A549 (cell line): ENCODE results near the gene SPACDR. TPM values are rescaled to one million over a fixed set of nuclear protein-coding genes. Genes with fewer than 3 reads are reported as not detected.

Experiments used
- ATAC-seq, 2 experiments: fragments of 200-7000 bp in 1 of 2; fragments of >200 bp in 1 of 2; cut with Nextera tagmentation in 1 of 2; cut with Tn5 transposase in 1 of 2; 3 replicates each; pipeline versions ENCODE4 v1.8.0 to v1.9.1; 2018 to 2020; ENCODE audit warnings: mild to moderate bottlenecking in 1 of 2, moderate library complexity in 1 of 2
- CTCF ChIA-PET: fragments of 300-600 bp; sonication (Branson Sonifier 250); formaldehyde crosslinking; extraction: SDS; loops from one replicate; lab custom pipeline; 2021; ENCODE audit warnings: antibody characterized with exemption, inconsistent platforms; lab: Yijun Ruan, JAX
- POLR2A ChIA-PET: fragments of 350-600 bp; formaldehyde crosslinking; extraction: SDS; loops from one replicate; lab custom pipeline; 2021; ENCODE audit warnings: antibody characterized with exemption, inconsistent platforms; lab: Yijun Ruan, JAX
- DNase-seq, 2 experiments: peaks; one replicate each; pipeline versions ENCODE4 v3.0.0 to v3.0.0-alpha.2; 2011 to 2016; ENCODE audit warnings: low read depth in 1 of 2, low spot score in 1 of 2
- FAIRE-seq: peaks from 2 replicates; lab custom pipeline; 2011; peaks lifted over from hg19 to GRCh38; lab: Jason Lieb, UNC
- H3K27ac ChIP-seq, 2 experiments: fragments of >200 bp; sonication (Bioruptor Twin); formaldehyde crosslinking; 3 replicates each; pipeline ENCODE4 v1.5.1; 2016 to 2017
- H3K4me1 ChIP-seq: fragments of >200 bp; sonication (Bioruptor Twin); formaldehyde crosslinking; 3 replicates; pipeline ENCODE4 v1.6.1; 2016
- H3K4me2 ChIP-seq: fragments of >200 bp; sonication (Bioruptor Twin); formaldehyde crosslinking; 3 replicates; pipeline ENCODE4 v1.6.1; 2016
- H3K4me3 ChIP-seq: fragments of >200 bp; sonication (Bioruptor Twin); formaldehyde crosslinking; 3 replicates; pipeline ENCODE4 v1.5.1; 2016
- H3K9me3 ChIP-seq: fragments of >200 bp; sonication (Bioruptor Twin); formaldehyde crosslinking; 3 replicates; pipeline ENCODE4 v1.6.1; 2016
- CTCF ChIP-seq: fragments of >200 bp; sonication (Bioruptor Twin); formaldehyde crosslinking; IDR thresholded peaks from 3 replicates; pipeline ENCODE4 v1.5.1; 2016
- EHF ChIP-seq: fragments of 250-450 bp; sonication (Bioruptor Pico); IDR thresholded peaks from 2 replicates; pipeline ENCODE4 v1.5.0; 2020; ENCODE audit warnings: mild to moderate bottlenecking
- ESRRA ChIP-seq: fragments of 150-350 bp; IDR thresholded peaks from 2 replicates; pipeline ENCODE4 v1.6.1; 2014; ENCODE audit warnings: mild to moderate bottlenecking, low read length, borderline replicate concordance
- FOSL2 ChIP-seq, 2 experiments: fragments of 450-650 bp in 1 of 2; fragments of >200 bp in 1 of 2; sonication (Bioruptor Twin) in 1 of 2; formaldehyde crosslinking; IDR thresholded peaks; 2 replicates each; pipeline versions ENCODE4 v1.5.0 to v1.6.1; 2016 to 2020; ENCODE audit warnings: mild to moderate bottlenecking in 1 of 2, moderate library complexity in 1 of 2
- KDM5A ChIP-seq: fragments of 200-600 bp; sonication (generic); IDR thresholded peaks from 2 replicates; pipeline ENCODE4 v1.6.1; 2016; ENCODE audit warnings: antibody characterized with exemption, mild to moderate bottlenecking
- MYC ChIP-seq: IDR thresholded peaks from 2 replicates; pipeline ENCODE4 v1.6.1; 2012; ENCODE audit warnings: mild to moderate bottlenecking, inconsistent platforms, low read length, improper control_type of control experiment, borderline replicate concordance
- NFE2L2 ChIP-seq: fragments of 150-350 bp; conservative IDR thresholded peaks from 2 replicates; pipeline ENCODE4 v1.6.1; 2014; ENCODE audit warnings: low read length
- NPAS2 ChIP-seq: fragments of 250-450 bp; sonication (Bioruptor Pico); IDR thresholded peaks from 2 replicates; pipeline ENCODE4 v1.8.0; 2022; ENCODE audit warnings: mild to moderate bottlenecking, moderate library complexity, borderline replicate concordance
- PBX3 ChIP-seq: IDR thresholded peaks from 2 replicates; pipeline ENCODE4 v1.6.1; 2012
- RAD21 ChIP-seq, 2 experiments: fragments of >200 bp in 1 of 2; sonication (Bioruptor Twin) in 1 of 2; formaldehyde crosslinking in 1 of 2; IDR thresholded peaks in 1 of 2; conservative IDR thresholded peaks in 1 of 2; 2 replicates in 1 of 2; 3 replicates in 1 of 2; pipeline ENCODE4 v1.6.1; 2012 to 2018; ENCODE audit warnings: inconsistent platforms in 1 of 2
- SMC3 ChIP-seq: fragments of >200 bp; sonication (Bioruptor Twin); formaldehyde crosslinking; IDR thresholded peaks from 3 replicates; pipeline ENCODE4 v1.6.1; 2018; ENCODE audit warnings: inconsistent platforms
- ZNF302 ChIP-seq: fragments of 250-450 bp; sonication (Bioruptor Pico); IDR thresholded peaks from 2 replicates; pipeline ENCODE4 v1.9.0; 2021; ENCODE audit warnings: inconsistent platforms, mild to moderate bottlenecking, moderate library complexity
- ZSCAN20 ChIP-seq: fragments of 250-450 bp; sonication (Bioruptor Pico); IDR thresholded peaks from 2 replicates; pipeline ENCODE4 v1.8.0; 2022; ENCODE audit warnings: mild to moderate bottlenecking, moderate library complexity
- WGBS: methylation state at CpG from one replicate; pipeline ENCODE4 v1.1.6; 2017; ENCODE audit errors: missing lambda C conversion rate; 5-methylcytosine and 5-hydroxymethylcytosine counted together
- polyA plus RNA-seq, 4 experiments: library from polyadenylated mRNA; depleted of rRNA in 3 of 4; stranded (reverse); fragments of >200 nt; fragmentation: RNase III in 1 of 4; extraction: RNeasy Plus Mini Kit Qiagen cat#74134 plus additional on column Dnase treatment in 1 of 4; gene quantifications; 2 replicates in 3 of 4; 3 replicates in 1 of 4; pipeline ENCODE4 v1.2.3, GENCODE V29; 2011 to 2017

The SPACDR gene
- polyA plus RNA-seq, 2 of the 4 experiments (the other 2 are of a cell fraction), result 0.17 to 0.34 TPM

GRCh38 chr7:100407285-100408180 is 56.5 kb downstream of the SPACDR start:
- DNase-seq (peak; percentile 72 to 84), FAIRE-seq (no peak), ATAC-seq (peak; percentile 93 to 94)
- ChIA-PET POLR2A (interaction anchor here (1.3 kb wide), 1 partner anchor 22 kb away, joined by 16 read pairs; the partner anchor contains the start of genes MEPCE and ZCWPW1), CTCF (interaction anchor here (0.6 to 3.7 kb wide), 45 partner anchors 10 to 504 kb away, joined by 3 to 48 read pairs (median 4); partner anchors contain the start of genes MEPCE and PPP1R35)
- no peaks in the 10 kb centered on the region for H3K9me3 ChIP-seq
- H3K4me3 ChIP-seq, result no peak overlapping the region
- H3K4me2 ChIP-seq, result no peak overlapping the region
- no peaks in the 10 kb centered on the region for H3K4me1 ChIP-seq
- WGBS, result 25% methylated on average over 12 of the region's 12 CpGs
- no peak overlapping the region for H3K27ac ChIP-seq
- TF ChIP-seq SMC3, result peak; percentile 42; the same call in 2 of the 3 replicates
- no peak for TF ChIP-seq FOSL2 (IDR thresholded peaks at IDR 0.05)
- TF ChIP-seq FOSL2 (CRISPR knock-in tag; IDR thresholded peaks at IDR 0.05), result peak; percentile 63
- TF ChIP-seq EHF, result no peak
- no peak for TF ChIP-seq ESRRA
- TF ChIP-seq CTCF, result peak; percentile 72
- TF ChIP-seq ZNF302 (CRISPR knock-in tag), result no peak
- no peak for TF ChIP-seq ZSCAN20 (CRISPR knock-in tag)
- peak; percentile 70 to 77 for TF ChIP-seq RAD21 (conservative IDR thresholded peaks at IDR 0.05 in 1 of 2, IDR thresholded peaks at IDR 0.05 in 1 of 2)
- TF ChIP-seq NFE2L2, result no peak

GRCh38 chr7:100406767-100407166 is 57.3 kb downstream of the SPACDR start:
- ATAC-seq (no peak; a peak in 2 of 6 replicates), FAIRE-seq (no peak), DNase-seq (no peak)
- Histone ChIP-seq H3K27ac (no peak overlapping the region), H3K4me1 (no peaks in the 10 kb centered on the region), H3K4me2 (no peak overlapping the region), H3K4me3 (no peak overlapping the region), H3K9me3 (no peaks in the 10 kb centered on the region)
- WGBS, result 41% methylated on average over 6 of the region's 6 CpGs
- POLR2A ChIA-PET, result interaction anchor here (1.3 kb wide), 1 partner anchor 22 kb away, joined by 16 read pairs; the partner anchor contains the start of genes MEPCE and ZCWPW1
- TF ChIP-seq PBX3 (no peak), NPAS2 (CRISPR knock-in tag) (no peak), KDM5A (no peak), MYC (no peak)
- CTCF ChIA-PET, result interaction anchor here (0.6 to 3.7 kb wide), 26 partner anchors 10 to 273 kb away, joined by 3 to 48 read pairs (median 5); partner anchors contain the start of gene PPP1R35

Other genes starting within 250 kb of the SPACDR start
- gene PVRIG, start 244.3 kb downstream of the SPACDR start, polyA plus RNA-seq (2011; rRNA removed), result not detected in 2 replicates
- gene PVRIG, start 244.3 kb downstream of the SPACDR start, polyA plus RNA-seq (2017; fragmentation: RNase III; extraction: RNeasy Plus Mini Kit Qiagen cat#74134 plus additional on column Dnase treatment), result not detected in 3 replicates
- gene SPDYE3, start 156.6 kb downstream of the SPACDR start, polyA plus RNA-seq (2011; rRNA removed), result 0.04 TPM in 1 of 2 replicates, not detected in the other
- gene SPDYE3, start 156.6 kb downstream of the SPACDR start, polyA plus RNA-seq (2017; fragmentation: RNase III; extraction: RNeasy Plus Mini Kit Qiagen cat#74134 plus additional on column Dnase treatment), result 0.04 TPM in 1 of 3 replicates, not detected in the others
- gene PILRB, start 106.1 kb downstream of the SPACDR start, polyA plus RNA-seq (2011; rRNA removed), result 24.9 and 28.6 TPM in 2 replicates
- gene PILRB, start 106.1 kb downstream of the SPACDR start, polyA plus RNA-seq (2017; fragmentation: RNase III; extraction: RNeasy Plus Mini Kit Qiagen cat#74134 plus additional on column Dnase treatment), result 45.3 to 47.8 TPM (median 46.7 TPM) in 3 replicates
- 3.3 and 3.9 TPM in 2 replicates for gene PILRA, start 90.8 kb downstream of the SPACDR start, polyA plus RNA-seq (2011; rRNA removed)
- gene PILRA, start 90.8 kb downstream of the SPACDR start, polyA plus RNA-seq (2017; fragmentation: RNase III; extraction: RNeasy Plus Mini Kit Qiagen cat#74134 plus additional on column Dnase treatment), result 1.9 to 3.8 TPM (median 3.4 TPM) in 3 replicates
- 3.5 and 4.2 TPM in 2 replicates for gene ZCWPW1, start 35.6 kb downstream of the SPACDR start, polyA plus RNA-seq (2011; rRNA removed)
- 1.9 to 2.5 TPM (median 2.0 TPM) in 3 replicates for gene ZCWPW1, start 35.6 kb downstream of the SPACDR start, polyA plus RNA-seq (2017; fragmentation: RNase III; extraction: RNeasy Plus Mini Kit Qiagen cat#74134 plus additional on column Dnase treatment)
- 10.0 and 13.1 TPM in 2 replicates for gene MEPCE, start 34.4 kb downstream of the SPACDR start, polyA plus RNA-seq (2011; rRNA removed)
- 36.7 to 38.4 TPM (median 38.2 TPM) in 3 replicates for gene MEPCE, start 34.4 kb downstream of the SPACDR start, polyA plus RNA-seq (2017; fragmentation: RNase III; extraction: RNeasy Plus Mini Kit Qiagen cat#74134 plus additional on column Dnase treatment)
- 15.2 and 15.7 TPM in 2 replicates for gene PPP1R35, start 27.8 kb downstream of the SPACDR start, polyA plus RNA-seq (2011; rRNA removed)
- 29.9 to 33.0 TPM (median 31.6 TPM) in 3 replicates for gene PPP1R35, start 27.8 kb downstream of the SPACDR start, polyA plus RNA-seq (2017; fragmentation: RNase III; extraction: RNeasy Plus Mini Kit Qiagen cat#74134 plus additional on column Dnase treatment)
- 6.2 and 7.9 TPM in 2 replicates for gene TSC22D4, start 15.0 kb upstream of the SPACDR start, polyA plus RNA-seq (2011; rRNA removed)
- 20.7 to 28.9 TPM (median 28.3 TPM) in 3 replicates for gene TSC22D4, start 15.0 kb upstream of the SPACDR start, polyA plus RNA-seq (2017; fragmentation: RNase III; extraction: RNeasy Plus Mini Kit Qiagen cat#74134 plus additional on column Dnase treatment)
- 0.32 and 0.47 TPM in 2 replicates for gene NYAP1, start 19.7 kb upstream of the SPACDR start, polyA plus RNA-seq (2011; rRNA removed)
- gene NYAP1, start 19.7 kb upstream of the SPACDR start, polyA plus RNA-seq (2017; fragmentation: RNase III; extraction: RNeasy Plus Mini Kit Qiagen cat#74134 plus additional on column Dnase treatment), result 1.5 to 3.7 TPM (median 3.1 TPM) in 3 replicates
- gene AGFG2, start 74.9 kb upstream of the SPACDR start, polyA plus RNA-seq (2011; rRNA removed), result 13.5 and 16.0 TPM in 2 replicates
- 18.0 to 39.3 TPM (median 31.8 TPM) in 3 replicates for gene AGFG2, start 74.9 kb upstream of the SPACDR start, polyA plus RNA-seq (2017; fragmentation: RNase III; extraction: RNeasy Plus Mini Kit Qiagen cat#74134 plus additional on column Dnase treatment)
- gene SAP25, start 109.6 kb upstream of the SPACDR start, polyA plus RNA-seq (2011; rRNA removed), result 0.19 TPM in 1 of 2 replicates, not detected in the other
- 0.24 to 0.37 TPM (median 0.26 TPM) in 3 replicates for gene SAP25, start 109.6 kb upstream of the SPACDR start, polyA plus RNA-seq (2017; fragmentation: RNase III; extraction: RNeasy Plus Mini Kit Qiagen cat#74134 plus additional on column Dnase treatment)
- 5.3 and 5.5 TPM in 2 replicates for gene LRCH4, start 121.9 kb upstream of the SPACDR start, polyA plus RNA-seq (2011; rRNA removed)
- 13.7 to 17.1 TPM (median 17.1 TPM) in 3 replicates for gene LRCH4, start 121.9 kb upstream of the SPACDR start, polyA plus RNA-seq (2017; fragmentation: RNase III; extraction: RNeasy Plus Mini Kit Qiagen cat#74134 plus additional on column Dnase treatment)
- gene FBXO24, start 122.1 kb upstream of the SPACDR start, polyA plus RNA-seq (2011; rRNA removed), result 0.36 and 0.52 TPM in 2 replicates
- gene FBXO24, start 122.1 kb upstream of the SPACDR start, polyA plus RNA-seq (2017; fragmentation: RNase III; extraction: RNeasy Plus Mini Kit Qiagen cat#74134 plus additional on column Dnase treatment), result 0.13 to 0.37 TPM (median 0.19 TPM) in 3 replicates
- 1.2 and 1.7 TPM in 2 replicates for gene PCOLCE, start 138.1 kb upstream of the SPACDR start, polyA plus RNA-seq (2011; rRNA removed)
- 5.5 to 9.2 TPM (median 8.2 TPM) in 3 replicates for gene PCOLCE, start 138.1 kb upstream of the SPACDR start, polyA plus RNA-seq (2017; fragmentation: RNase III; extraction: RNeasy Plus Mini Kit Qiagen cat#74134 plus additional on column Dnase treatment)
- 4.6 and 6.1 TPM in 2 replicates for gene MOSPD3, start 148.3 kb upstream of the SPACDR start, polyA plus RNA-seq (2011; rRNA removed)
- 10.0 to 15.2 TPM (median 14.8 TPM) in 3 replicates for gene MOSPD3, start 148.3 kb upstream of the SPACDR start, polyA plus RNA-seq (2017; fragmentation: RNase III; extraction: RNeasy Plus Mini Kit Qiagen cat#74134 plus additional on column Dnase treatment)
- 1.1 and 1.3 TPM in 2 replicates for gene TFR2, start 177.3 kb upstream of the SPACDR start, polyA plus RNA-seq (2011; rRNA removed)
- gene TFR2, start 177.3 kb upstream of the SPACDR start, polyA plus RNA-seq (2017; fragmentation: RNase III; extraction: RNeasy Plus Mini Kit Qiagen cat#74134 plus additional on column Dnase treatment), result 2.5 to 3.1 TPM (median 3.0 TPM) in 3 replicates
- gene ACTL6B, start 192.2 kb upstream of the SPACDR start, polyA plus RNA-seq (2011; rRNA removed), result not detected in 2 replicates
- gene ACTL6B, start 192.2 kb upstream of the SPACDR start, polyA plus RNA-seq (2017; fragmentation: RNase III; extraction: RNeasy Plus Mini Kit Qiagen cat#74134 plus additional on column Dnase treatment), result not detected in 3 replicates
- gene GNB2, start 209.5 kb upstream of the SPACDR start, polyA plus RNA-seq (2011; rRNA removed), result 50.8 and 67.2 TPM in 2 replicates
- gene GNB2, start 209.5 kb upstream of the SPACDR start, polyA plus RNA-seq (2017; fragmentation: RNase III; extraction: RNeasy Plus Mini Kit Qiagen cat#74134 plus additional on column Dnase treatment), result 156 to 169 TPM (median 163 TPM) in 3 replicates
- 5.1 and 5.8 TPM in 2 replicates for gene GIGYF1, start 230.0 kb upstream of the SPACDR start, polyA plus RNA-seq (2011; rRNA removed)
- 15.0 to 20.5 TPM (median 18.9 TPM) in 3 replicates for gene GIGYF1, start 230.0 kb upstream of the SPACDR start, polyA plus RNA-seq (2017; fragmentation: RNase III; extraction: RNeasy Plus Mini Kit Qiagen cat#74134 plus additional on column Dnase treatment)
- gene POP7, start 241.9 kb upstream of the SPACDR start, polyA plus RNA-seq (2011; rRNA removed), result 29.5 and 37.3 TPM in 2 replicates
- 72.3 to 77.4 TPM (median 74.8 TPM) in 3 replicates for gene POP7, start 241.9 kb upstream of the SPACDR start, polyA plus RNA-seq (2017; fragmentation: RNase III; extraction: RNeasy Plus Mini Kit Qiagen cat#74134 plus additional on column Dnase treatment)